IMR-90 (cell line): Measurements from ENCODE around the gene BANP. TPM values are rescaled to one million over a fixed set of nuclear protein-coding genes. Genes with fewer than 3 reads are reported as not detected.

Source experiments
- ATAC-seq: fragments of 200-7000 bp; cut with Tn5 transposase; 2 replicates; pipeline ENCODE4 v1.9.1; 2020; ENCODE audit warnings: low read depth, mild to moderate bottlenecking, moderate library complexity
- BruUV-seq: library from RNA; stranded (reverse); fragments of 400-500 nt; replicated peaks from 2 replicates; lab custom pipeline; 2021; lab: Mats Ljungman, UMichigan
- CTCF ChIA-PET: fragments of 300-600 bp; formaldehyde crosslinking; extraction: SDS; loops from one replicate; lab custom pipeline; 2021; ENCODE audit warnings: antibody characterized with exemption; lab: Yijun Ruan, JAX
- POLR2A ChIA-PET: fragments of 300-600 bp; sonication (Branson Sonifier 250); formaldehyde crosslinking; loops from one replicate; lab custom pipeline; 2022; ENCODE audit warnings: antibody characterized with exemption; ENCODE audit not compliant: unreplicated experiment; lab: Charles Lee
- DNase-seq: peaks from one replicate; pipeline ENCODE4 v3.0.0; 2013
- H2AFZ ChIP-seq: replicated peaks from 2 replicates; pipeline ENCODE3; 2013; ENCODE audit warnings: low read length, mild to moderate bottlenecking; ENCODE audit not compliant: poor library complexity
- H2AK5ac ChIP-seq: 2 replicates; pipeline ENCODE4 v1.6.1; 2013; ENCODE audit warnings: low read depth, low read length, inconsistent platforms
- H2AK9ac ChIP-seq: replicated peaks from 2 replicates; pipeline ENCODE3; 2013; ENCODE audit warnings: mild to moderate bottlenecking, low read depth, low read length, moderate library complexity; ENCODE audit not compliant: poor library complexity
- H2BK120ac ChIP-seq: 2 replicates; pipeline ENCODE4 v1.6.1; 2013; ENCODE audit warnings: low read depth, low read length, inconsistent platforms
- H2BK15ac ChIP-seq: 3 replicates; pipeline ENCODE4 v1.6.1; 2013; ENCODE audit warnings: low read depth, low read length, inconsistent platforms
- H2BK20ac ChIP-seq: 2 replicates; pipeline ENCODE4 v1.6.1; 2013; ENCODE audit warnings: low read depth, mild to moderate bottlenecking, inconsistent platforms, low read length, moderate library complexity
- H2BK5ac ChIP-seq: 2 replicates; pipeline ENCODE4 v1.6.1; 2013; ENCODE audit warnings: mild to moderate bottlenecking, low read depth, low read length, inconsistent platforms; ENCODE audit not compliant: poor library complexity, severe bottlenecking
- H3K14ac ChIP-seq: replicated peaks from 2 replicates; pipeline ENCODE4 v1.6.1; 2013; ENCODE audit warnings: low read depth, low read length, inconsistent platforms
- H3K18ac ChIP-seq: 2 replicates; pipeline ENCODE4 v1.6.1; 2013; ENCODE audit warnings: low read depth, low read length, control low read depth
- H3K23ac ChIP-seq: 2 replicates; pipeline ENCODE4 v1.6.1; 2013; ENCODE audit warnings: low read depth, low read length, inconsistent platforms
- H3K27ac ChIP-seq: 2 replicates; pipeline ENCODE4 v1.5.1; 2013; ENCODE audit warnings: mild to moderate bottlenecking, control low read depth, low read length; ENCODE audit not compliant: insufficient read depth
- H3K27me3 ChIP-seq: 2 replicates; pipeline ENCODE4 v1.6.1; 2013; ENCODE audit warnings: low read length; ENCODE audit not compliant: control insufficient read depth, insufficient read depth
- H3K36me3 ChIP-seq: 2 replicates; pipeline ENCODE4 v1.6.1; 2013; ENCODE audit warnings: low read length, mixed read lengths; ENCODE audit not compliant: control insufficient read depth, insufficient read depth
- H3K4ac ChIP-seq: 2 replicates; pipeline ENCODE4 v1.6.1; 2013; ENCODE audit warnings: low read depth, low read length, inconsistent platforms
- H3K4me1 ChIP-seq: 2 replicates; pipeline ENCODE4 v1.6.1; 2013; ENCODE audit warnings: low read length, mixed read lengths; ENCODE audit not compliant: control insufficient read depth, insufficient read depth
- H3K4me2 ChIP-seq: 2 replicates; pipeline ENCODE4 v1.6.1; 2013; ENCODE audit warnings: low read depth, mild to moderate bottlenecking, control low read depth, low read length, moderate library complexity
- H3K4me3 ChIP-seq: 2 replicates; pipeline ENCODE4 v1.5.1; 2013; ENCODE audit warnings: low read depth, mild to moderate bottlenecking, control low read depth, low read length, moderate library complexity; ENCODE audit not compliant: insufficient read depth
- H3K56ac ChIP-seq: 2 replicates; pipeline ENCODE4 v1.6.1; 2013; ENCODE audit warnings: low read length, inconsistent platforms; ENCODE audit not compliant: insufficient read depth; ENCODE audit errors: extremely low read depth
- H3K79me1 ChIP-seq, 2 experiments: 2 replicates each; pipeline ENCODE4 v1.6.1; 2013; ENCODE audit warnings: low read length in 2 of 2, inconsistent platforms in 1 of 2, low read depth in 1 of 2
- H3K9ac ChIP-seq: 2 replicates; pipeline ENCODE4 v1.6.1; 2013; ENCODE audit warnings: low read depth, low read length, control low read depth
- H3K9me1 ChIP-seq: 2 replicates; pipeline ENCODE4 v1.6.1; 2013; ENCODE audit warnings: low read length, inconsistent platforms; ENCODE audit not compliant: insufficient read depth
- H3K9me3 ChIP-seq: 2 replicates; pipeline ENCODE4 v1.6.1; 2013; ENCODE audit warnings: low read length; ENCODE audit not compliant: control insufficient read depth, insufficient read depth
- H4K20me1 ChIP-seq: 2 replicates; pipeline ENCODE4 v1.6.1; 2013; ENCODE audit warnings: low read length, inconsistent platforms; ENCODE audit not compliant: insufficient read depth
- H4K5ac ChIP-seq: 2 replicates; pipeline ENCODE4 v1.6.1; 2013; ENCODE audit warnings: mild to moderate bottlenecking, low read depth, low read length, control low read depth
- H4K8ac ChIP-seq, 2 experiments: 2 replicates each; pipeline ENCODE4 v1.6.1; 2013; ENCODE audit warnings: low read depth in 2 of 2, low read length in 2 of 2, control low read depth in 1 of 2, inconsistent platforms in 1 of 2
- H4K91ac ChIP-seq: 2 replicates; pipeline ENCODE4 v1.6.1; 2013; ENCODE audit warnings: low read depth, low read length, inconsistent platforms; ENCODE audit not compliant: insufficient read depth
- BHLHE40 ChIP-seq: fragments of 150-350 bp; IDR thresholded peaks from 2 replicates; pipeline ENCODE4 v1.6.1; 2016; ENCODE audit warnings: mild to moderate bottlenecking, low read depth, low read length
- CEBPB ChIP-seq: IDR thresholded peaks from 2 replicates; pipeline ENCODE4 v1.6.1; 2012; ENCODE audit warnings: low read depth, low read length, improper control_type of control experiment
- CHD1 ChIP-seq: IDR thresholded peaks from 2 replicates; pipeline ENCODE4 v1.6.1; 2012; ENCODE audit warnings: low read depth, low read length, improper control_type of control experiment
- CTCF ChIP-seq: conservative IDR thresholded peaks from 2 replicates; pipeline ENCODE4 v1.5.1; 2012; ENCODE audit warnings: mild to moderate bottlenecking, low read depth, low read length, improper control_type of control experiment
- FOS ChIP-seq: fragments of 150-350 bp; IDR thresholded peaks from 2 replicates; pipeline ENCODE4 v1.6.1; 2016; ENCODE audit warnings: low read depth, low read length
- MAFK ChIP-seq: IDR thresholded peaks from 2 replicates; pipeline ENCODE4 v1.6.1; 2012; ENCODE audit warnings: low read depth, low read length, improper control_type of control experiment
- MAZ ChIP-seq: IDR thresholded peaks from 2 replicates; pipeline ENCODE4 v1.6.1; 2012; ENCODE audit warnings: low read depth, mild to moderate bottlenecking, low read length, improper control_type of control experiment, moderate library complexity, borderline replicate concordance
- MXI1 ChIP-seq: IDR thresholded peaks from 2 replicates; pipeline ENCODE4 v1.6.1; 2012; ENCODE audit warnings: low read depth, mild to moderate bottlenecking, low read length, moderate library complexity, borderline replicate concordance
- NFE2L2 ChIP-seq: fragments of 150-350 bp; IDR thresholded peaks from 2 replicates; pipeline ENCODE4 v1.6.1; 2016; ENCODE audit warnings: low read depth, mild to moderate bottlenecking, low read length
- POLR2A ChIP-seq: IDR thresholded peaks from 2 replicates; pipeline ENCODE4 v1.6.1; 2012; ENCODE audit warnings: mild to moderate bottlenecking, low read depth, low read length
- RAD21 ChIP-seq: IDR thresholded peaks from 2 replicates; pipeline ENCODE4 v1.6.1; 2012; ENCODE audit warnings: low read length, improper control_type of control experiment
- RCOR1 ChIP-seq: IDR thresholded peaks from 2 replicates; pipeline ENCODE4 v1.6.1; 2012; ENCODE audit warnings: mild to moderate bottlenecking, low read length, improper control_type of control experiment; ENCODE audit not compliant: insufficient replicate concordance
- RFX5 ChIP-seq: IDR thresholded peaks from 2 replicates; pipeline ENCODE4 v1.8.0; 2012; ENCODE audit warnings: low read depth, mild to moderate bottlenecking, low read length, moderate library complexity
- SMC3 ChIP-seq: fragments of 150-350 bp; IDR thresholded peaks from 2 replicates; pipeline ENCODE4 v1.6.1; 2016; ENCODE audit warnings: low read depth, mild to moderate bottlenecking, antibody characterized with exemption, low read length, moderate library complexity
- USF2 ChIP-seq: fragments of 150-350 bp; IDR thresholded peaks from 2 replicates; pipeline ENCODE4 v1.6.1; 2017; ENCODE audit warnings: mild to moderate bottlenecking, antibody characterized with exemption, low read length, low read depth
- WGBS, 2 experiments: methylation state at CpG; one replicate each; pipeline versions ENCODE4 v1.1.5 to v1.1.7; 2013; ENCODE audit warnings: missing lambda C conversion rate in 2 of 2; ENCODE audit not compliant: insufficient read length in 1 of 2; ENCODE audit errors: extremely low coverage in 2 of 2; 5-methylcytosine and 5-hydroxymethylcytosine counted together
- dilution Hi-C: fragments of 300-500 bp; cut with HindIII; formaldehyde crosslinking; loops from one replicate; pipeline ENCODE4 v1.14.3; 2018; ENCODE audit warnings: low sequenced_read_pairs; ENCODE audit not compliant: unreplicated experiment
- in situ Hi-C: fragments of 300-500 bp; cut with MboI; formaldehyde crosslinking; loops from 3 replicates; pipeline ENCODE4 v1.14.3; 2019; ENCODE audit warnings: low sequenced_read_pairs, inconsistent platforms, mixed read lengths
- intact Hi-C: fragments of 100-400 bp; cut with micrococcal nuclease; formaldehyde crosslinking; loops from 2 replicates; pipeline ENCODE4 v1.10.0; 2022
- polyA plus RNA-seq, 3 experiments: library from polyadenylated mRNA; depleted of rRNA; stranded (reverse); fragments of >200 nt; gene quantifications; 2 replicates each; pipeline ENCODE4 v1.2.3, GENCODE V29; 2012; ENCODE audit warnings: low replicate concordance in 1 of 3
- total RNA-seq: library from RNA; depleted of rRNA; stranded (reverse); fragments of >200 nt; gene quantifications from 2 replicates; pipeline ENCODE4 v1.2.3, GENCODE V29; 2012
- TF ChIP-seq, protein P1 (sequence below): fragments of 150-350 bp; IDR thresholded peaks from 2 replicates; pipeline ENCODE4 v1.6.1; 2016; ENCODE audit warnings: low read depth, mild to moderate bottlenecking, low read length, moderate library complexity, borderline replicate concordance

BANP gene
- total and polyA plus RNA-seq, 2 of the 4 experiments (the other 2 are of a cell fraction) = 17.4 to 17.9 TPM

- Histone ChIP-seq H4K8ac (no peak overlapping the region), H3K4me1 (peaks cover 17% of the 10 kb centered on the region), H2AFZ (no peak overlapping the region), H3K9me1 (peaks cover 7% of the 10 kb centered on the region), H2BK20ac (no peak overlapping the region), H3K9me3 (no peaks in the 10 kb centered on the region), H2AK5ac (peak overlapping the region; percentile 60), H4K20me1 (no peaks in the 10 kb centered on the region), H4K91ac (peak overlapping the region; percentile 11; the same call in 1 of the 2 replicates), H3K4ac (no peak overlapping the region), H3K9ac (no peak overlapping the region), H3K14ac (no peak overlapping the region), H2BK120ac (0 out of 2 replicates have a peak overlapping the region, but pooled peaks have one; percentile 6), H3K79me1 (peaks cover 3 to 34% of the 10 kb centered on the region in 2 experiments; a peak in 2 of 4 replicates), H3K27me3 (no peaks in the 10 kb centered on the region), H2BK15ac (no peak overlapping the region), H4K5ac (no peak overlapping the region), H2AK9ac (peak overlapping the region; percentile 37), H3K27ac (no peak overlapping the region), H3K4me2 (no peak overlapping the region), H3K23ac (no peak overlapping the region), H3K4me3 (no peak overlapping the region), H3K18ac (no peak overlapping the region), H3K56ac (no peak overlapping the region), H2BK5ac (no peak overlapping the region), H3K36me3 (peaks cover 6% of the 10 kb centered on the region)
- in situ Hi-C loops = no loop called here
- ATAC-seq (no peak), DNase-seq (no peak)
- WGBS, 2 experiments = 91% methylated on average over 16 of the region's 28 CpGs; no CpG with 5 or more reads in 1 of the 2 experiments
- dilution Hi-C loops = no loop called here
- no TSS peak for BruUV-seq
- TF ChIP-seq POLR2A (no peak), MAFK (no peak), CEBPB (no peak), BHLHE40 (no peak), CTCF (no peak), MAZ (no peak), RCOR1 (no peak), MXI1 (no peak), SMC3 (no peak), FOS (no peak), USF2 (no peak), RAD21 (no peak), RFX5 (no peak), CHD1 (no peak), NFE2L2 (no peak)
- TF ChIP-seq, protein P1, sequence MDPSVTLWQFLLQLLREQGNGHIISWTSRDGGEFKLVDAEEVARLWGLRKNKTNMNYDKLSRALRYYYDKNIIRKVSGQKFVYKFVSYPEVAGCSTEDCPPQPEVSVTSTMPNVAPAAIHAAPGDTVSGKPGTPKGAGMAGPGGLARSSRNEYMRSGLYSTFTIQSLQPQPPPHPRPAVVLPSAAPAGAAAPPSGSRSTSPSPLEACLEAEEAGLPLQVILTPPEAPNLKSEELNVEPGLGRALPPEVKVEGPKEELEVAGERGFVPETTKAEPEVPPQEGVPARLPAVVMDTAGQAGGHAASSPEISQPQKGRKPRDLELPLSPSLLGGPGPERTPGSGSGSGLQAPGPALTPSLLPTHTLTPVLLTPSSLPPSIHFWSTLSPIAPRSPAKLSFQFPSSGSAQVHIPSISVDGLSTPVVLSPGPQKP = no peak
- intact Hi-C loops = no loop called here
- POLR2A ChIA-PET = no interaction called here
- CTCF ChIA-PET = no interaction called here
Measured at GRCh38 chr16:87984632-87985267, 33.5 kb downstream of the BANP start.
